Measurements from ENCODE around the gene KRT222.
A peak's percentile ranks its signal among the peaks of the same experiment; 100 is the strongest.

KRT222 gene

DNA sequence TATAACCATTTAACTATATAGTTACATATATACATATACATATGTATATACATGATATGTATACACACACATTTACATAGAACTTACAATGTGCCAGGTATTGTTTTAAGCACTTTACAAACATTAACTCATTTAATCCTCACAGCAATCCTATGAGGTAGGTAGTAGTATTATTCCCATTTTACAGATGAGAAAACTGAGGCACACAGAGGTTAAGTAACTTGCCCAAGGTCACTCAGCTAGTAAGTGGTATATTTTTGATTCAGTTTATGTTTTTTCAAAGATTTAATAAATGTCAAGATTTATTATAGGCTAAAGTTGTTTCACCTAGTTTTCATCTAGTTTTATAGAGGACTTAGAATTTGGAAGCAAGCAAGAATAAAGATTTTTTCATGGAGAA, 6.6 kb downstream of the KRT222 start:
- DNase-seq (ENCODE audit: low spot score) = no peak

DNA sequence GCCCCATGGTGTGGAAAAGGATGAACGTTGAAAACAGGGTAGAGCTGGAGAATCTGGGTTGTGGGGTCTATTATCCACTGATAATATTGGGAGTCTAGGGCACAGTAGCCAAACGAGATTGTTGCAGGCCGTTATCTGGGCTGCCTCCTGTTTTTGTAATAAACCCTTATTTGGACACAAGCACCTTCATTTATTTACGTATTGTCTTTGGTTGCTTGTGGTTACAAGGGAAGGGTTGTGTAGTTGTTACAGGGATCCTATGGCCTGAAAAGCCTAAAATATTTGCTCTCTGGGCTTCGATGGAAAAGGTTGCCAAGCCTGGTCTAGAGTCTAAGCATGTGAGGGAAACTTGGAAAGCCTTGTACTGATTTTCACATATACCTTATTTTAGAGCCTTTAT, 13.0 kb downstream of the KRT222 start:
- no peak for DNase-seq (ENCODE audit: low spot score)

DNA sequence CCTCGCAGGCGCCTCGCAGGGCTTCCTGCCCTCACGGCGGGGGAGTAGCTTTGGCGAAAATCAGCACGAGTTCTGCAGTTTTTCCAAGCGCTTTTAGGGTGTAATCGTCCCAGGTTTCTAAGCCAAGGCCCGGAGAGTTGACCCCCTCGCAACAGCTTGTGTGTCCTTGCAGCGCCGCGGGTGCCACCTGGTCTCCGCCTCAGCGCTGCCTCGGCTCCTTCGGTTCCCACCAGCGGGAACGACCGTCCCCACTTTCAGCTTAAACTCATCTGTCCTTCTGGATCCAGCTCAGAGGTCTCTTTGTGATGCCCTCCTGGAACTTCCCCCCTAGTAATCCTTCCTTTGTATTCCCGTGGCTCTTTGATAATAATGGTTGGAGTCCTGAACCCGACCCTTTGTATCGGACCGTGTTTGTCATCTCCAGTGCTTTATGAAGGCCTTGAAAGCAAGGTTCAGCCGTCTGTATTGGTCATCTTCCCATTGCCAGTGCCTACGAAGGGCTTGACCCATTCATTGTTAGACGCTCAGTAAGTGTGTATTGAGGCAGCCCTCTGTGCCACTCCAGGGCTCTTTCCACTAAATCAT, 16.5 kb downstream of the KRT222 start:
- DNase-seq (ENCODE audit: low spot score) = peak; percentile 65

DNA sequence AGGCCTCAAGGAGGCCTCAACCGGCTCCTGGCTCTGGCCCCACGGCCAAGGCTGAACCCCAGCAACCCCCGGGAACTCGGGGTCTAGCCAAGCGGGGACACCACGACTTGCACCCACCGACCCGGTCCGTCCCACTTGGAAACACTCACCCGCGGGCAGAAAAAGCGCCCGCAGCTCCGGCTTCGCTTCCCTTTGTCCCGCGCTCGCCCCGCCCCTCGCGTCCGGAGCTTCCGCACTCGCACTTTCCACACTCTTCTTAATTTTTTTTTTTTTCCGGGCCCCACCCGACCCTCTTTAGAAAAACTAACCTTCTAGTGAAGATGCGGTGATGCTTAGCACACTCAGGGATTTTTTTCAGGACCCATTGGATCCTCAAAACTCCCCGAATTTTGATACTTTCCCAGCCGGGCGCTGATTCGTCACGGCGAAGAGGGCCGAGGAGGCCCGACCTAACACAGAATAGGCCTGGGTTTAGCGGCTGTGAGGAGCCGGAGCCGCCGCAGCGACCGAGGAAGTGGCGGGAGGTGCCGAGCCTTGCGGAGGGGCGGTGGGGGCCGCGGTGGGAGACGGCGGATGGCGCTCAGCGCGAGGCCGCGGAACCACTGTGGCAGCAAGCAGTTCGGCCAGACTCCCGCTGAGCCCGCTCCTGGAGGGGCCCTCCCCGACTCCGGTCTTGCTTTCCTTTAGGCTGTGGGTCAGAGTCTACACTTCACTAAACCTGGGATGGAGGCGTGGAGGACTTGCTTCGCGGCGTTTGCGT, 17.2 kb downstream of the KRT222 start, which contains the start of gene SMARCE1:
Gene SMARCE1 (minus strand): TSS at position 195 of the 760 bp plus-strand sequence. CDS start 2,016 bp downstream, outside the sequence.
- peak; percentile 61 for DNase-seq (ENCODE audit: low spot score)

DNA sequence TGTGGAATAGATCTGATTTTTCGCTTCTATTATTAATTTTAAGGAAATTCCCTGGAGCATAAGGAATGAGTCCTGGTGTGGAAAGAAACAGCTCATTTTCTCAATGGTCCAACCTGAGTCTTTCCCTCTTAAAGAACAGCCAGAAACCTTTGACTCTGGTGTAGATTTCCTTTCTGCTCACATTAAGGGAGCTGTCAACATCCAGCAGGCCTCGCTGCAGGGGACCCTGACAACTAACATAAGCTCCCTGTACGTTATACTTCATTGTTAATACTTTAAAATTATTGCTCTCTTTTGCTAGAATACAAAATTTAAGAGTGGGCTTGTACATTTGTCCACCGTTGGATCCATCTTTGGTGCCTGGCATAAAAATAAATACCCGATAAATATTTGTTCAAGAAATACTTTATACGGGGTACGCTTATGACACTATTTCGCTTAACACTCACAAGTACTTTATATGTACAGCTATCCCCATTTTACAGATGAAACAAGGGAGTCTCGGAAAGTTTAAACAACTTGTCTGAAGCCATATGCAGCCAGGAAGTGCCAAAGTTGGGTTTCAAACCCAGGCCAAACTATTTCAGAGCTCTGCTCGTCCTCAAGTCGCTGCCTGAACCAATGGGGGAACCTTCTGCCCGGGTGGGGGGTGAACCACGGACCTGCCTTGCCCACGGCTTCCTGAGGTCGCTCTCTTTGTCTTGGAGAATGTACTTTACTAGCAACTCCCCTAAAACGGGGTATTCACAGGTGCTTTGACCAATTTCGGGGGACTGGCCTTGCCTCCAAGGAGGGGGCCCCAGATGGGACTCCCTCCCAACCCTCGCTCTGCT, 18.0 kb downstream of the KRT222 start:
- DNase-seq (ENCODE audit: low spot score) = peak; percentile 58

DNA sequence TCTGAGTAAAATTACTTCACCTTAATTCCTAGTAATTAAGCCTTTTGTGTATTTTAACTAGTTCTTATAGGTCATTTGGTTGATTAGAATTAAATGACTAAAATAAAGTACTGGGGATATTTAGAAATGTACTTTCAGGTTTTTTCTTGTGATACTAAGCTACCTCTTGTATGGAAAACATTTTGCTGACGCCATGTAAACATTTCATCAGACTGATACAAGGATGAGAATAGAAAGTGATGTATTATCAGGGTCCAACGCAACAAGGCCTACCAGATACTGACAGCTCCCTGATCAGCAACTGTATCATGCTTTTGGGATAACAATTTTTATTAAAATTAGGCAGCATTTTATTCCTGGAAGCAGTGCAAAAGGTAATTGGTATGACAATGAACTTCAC, 19.0 kb downstream of the KRT222 start:
- DNase-seq (ENCODE audit: low spot score) = no peak

DNA sequence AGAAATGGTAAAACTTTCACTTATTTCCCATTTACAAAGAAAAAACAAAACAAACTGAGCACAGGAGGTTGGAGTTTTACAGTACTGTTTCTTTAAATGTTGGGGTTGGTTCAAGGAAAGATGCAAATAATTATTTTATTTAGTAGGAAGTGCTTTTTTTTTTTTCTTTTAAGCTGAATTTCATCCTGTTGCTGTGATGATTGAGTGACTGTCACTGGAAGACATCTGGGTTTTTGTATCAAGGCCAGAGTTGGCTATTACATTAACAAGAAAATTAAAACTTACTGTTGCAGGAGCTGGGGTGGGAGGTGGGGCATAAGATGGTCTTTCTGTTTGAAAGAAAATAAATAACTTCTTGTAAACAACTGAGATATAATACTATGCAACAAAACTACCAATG, 19.7 kb downstream of the KRT222 start:
- DNase-seq (ENCODE audit: low spot score) = no peak

DNA sequence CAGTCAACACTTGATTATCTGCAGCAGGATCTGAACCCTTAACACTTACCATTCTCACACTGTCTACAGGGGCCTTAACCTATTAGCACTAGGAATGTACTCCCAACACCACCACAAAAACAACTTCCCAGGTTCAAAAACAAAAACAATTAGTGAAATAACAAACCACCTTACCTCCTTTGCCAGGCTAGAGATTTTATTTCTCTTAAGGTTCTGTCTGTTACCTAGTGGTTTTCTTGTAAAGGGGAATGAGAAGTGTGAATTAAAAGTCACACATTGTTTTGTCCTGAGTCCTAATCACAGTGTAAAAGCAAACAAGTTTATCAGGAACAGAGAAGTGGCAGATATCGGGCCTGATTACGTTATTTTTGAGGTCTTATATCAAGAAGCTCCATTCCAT, 27.0 kb downstream of the KRT222 start:
- DNase-seq (ENCODE audit: low spot score) = no peak

DNA sequence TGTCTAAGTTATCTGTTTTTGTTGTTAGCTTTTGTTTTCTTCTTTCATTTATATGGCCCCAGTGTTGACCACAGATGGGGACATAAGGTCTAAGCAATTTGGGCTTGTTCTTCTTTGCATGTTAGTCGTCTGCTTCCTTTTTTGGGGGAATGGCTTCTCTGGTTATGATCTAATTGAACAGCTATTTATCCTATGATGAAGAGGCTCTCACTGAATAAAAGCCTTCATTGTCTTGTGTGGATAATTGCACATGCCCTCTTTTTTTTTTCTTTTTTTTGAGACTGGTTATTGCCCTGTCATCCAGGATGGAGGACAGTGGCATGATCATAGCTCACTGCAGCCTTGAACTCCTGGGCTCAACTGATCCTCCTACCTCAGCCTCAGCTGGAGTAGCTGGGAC, 31.1 kb downstream of the KRT222 start:
- DNase-seq (ENCODE audit: low spot score) = no peak

DNA sequence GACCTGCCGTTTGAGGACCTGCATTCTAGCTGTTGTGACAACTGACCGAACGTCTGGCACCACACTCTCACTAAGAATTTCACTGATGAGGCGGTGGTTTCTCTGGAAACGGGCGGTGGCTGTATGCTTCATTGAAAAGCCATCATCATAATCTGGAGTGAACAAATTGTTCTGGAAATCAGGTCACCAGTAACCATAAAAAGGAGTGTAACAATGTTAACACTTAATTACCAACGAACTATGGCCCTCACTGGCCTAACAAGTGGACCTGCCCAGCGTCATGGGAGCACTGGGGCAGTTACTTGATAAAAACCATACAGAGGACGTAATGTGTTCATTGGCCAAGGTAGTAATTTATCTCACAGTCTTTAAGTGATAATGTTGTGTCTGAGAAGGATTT, 32.8 kb downstream of the KRT222 start:
- DNase-seq (ENCODE audit: low spot score) = no peak

DNA sequence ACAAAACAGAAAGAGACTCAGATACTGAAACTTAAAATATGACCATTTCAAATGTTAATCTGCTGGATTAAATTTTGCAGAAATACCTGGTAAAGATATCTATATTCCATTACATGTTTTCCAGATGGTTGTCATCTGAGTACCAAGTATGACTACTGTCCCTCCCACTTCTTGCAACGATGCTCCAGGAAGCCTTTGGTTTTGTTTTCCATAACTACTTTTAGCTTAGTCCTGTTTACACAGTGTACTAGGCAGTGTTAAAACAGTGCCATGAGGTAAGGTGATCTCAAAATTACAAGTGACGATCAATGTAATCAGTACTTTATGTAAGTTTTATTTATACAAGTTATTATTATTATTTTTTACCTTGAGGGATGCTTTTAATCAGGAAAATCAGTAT, 35.1 kb downstream of the KRT222 start:
- no peak for DNase-seq (ENCODE audit: low spot score)

DNA sequence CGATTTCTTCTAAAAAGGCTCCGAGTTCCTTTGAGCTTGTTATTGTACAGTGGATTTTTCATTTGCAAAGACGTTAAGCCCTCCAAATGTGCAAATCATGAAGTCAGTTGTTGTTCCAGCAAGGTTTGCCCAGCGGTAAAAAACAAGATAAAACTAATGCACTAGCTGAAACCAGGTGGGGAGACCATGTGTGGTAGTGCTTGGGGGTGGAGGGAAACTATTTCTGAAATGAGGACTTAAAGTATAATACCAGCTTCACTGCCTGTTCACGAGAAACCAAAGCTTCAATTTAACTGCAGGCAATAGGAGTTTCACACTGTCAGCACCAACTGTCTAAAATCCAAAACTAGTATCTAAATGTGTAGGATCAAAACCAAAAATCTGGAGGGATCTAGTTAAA, 39.7 kb downstream of the KRT222 start:
- no peak for DNase-seq (ENCODE audit: low spot score)

DNA sequence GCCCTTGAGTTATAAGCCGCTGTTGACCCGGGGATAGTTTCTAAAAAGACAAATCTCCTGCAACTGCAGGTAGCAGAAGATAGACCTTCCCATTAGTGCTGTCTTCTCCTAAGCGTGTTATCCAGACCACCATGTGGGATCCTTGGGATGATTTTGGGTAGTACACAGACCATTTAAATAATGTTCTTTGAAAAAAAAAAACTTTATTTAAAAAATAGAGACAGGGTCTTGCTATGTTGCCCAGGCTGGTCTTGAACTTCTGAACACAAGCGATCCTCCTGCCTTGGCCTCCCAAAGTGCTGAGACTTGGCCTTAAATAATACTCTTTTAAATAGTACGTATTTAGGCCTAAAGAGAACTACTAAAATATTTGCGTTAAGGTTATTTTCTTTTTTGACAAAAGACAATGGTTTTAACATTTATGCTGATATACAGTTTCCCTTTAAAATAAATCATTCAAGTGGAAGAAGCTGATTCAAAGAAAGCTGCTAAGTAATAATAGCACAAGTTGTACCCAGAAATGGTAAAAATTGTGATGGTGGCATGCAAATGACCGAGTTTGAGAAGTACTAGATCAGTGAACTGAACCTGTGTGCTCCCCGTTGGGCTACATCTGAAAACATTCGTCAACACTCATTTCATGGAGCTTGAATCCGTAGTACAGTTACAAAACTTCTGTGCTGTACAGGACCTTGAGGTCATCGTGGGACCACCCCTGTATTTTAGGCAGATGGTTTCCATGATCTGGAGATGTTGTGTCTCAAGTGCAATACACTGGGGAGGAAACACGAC, 41.4 kb downstream of the KRT222 start:
- no peak for DNase-seq (ENCODE audit: low spot score)

DNA sequence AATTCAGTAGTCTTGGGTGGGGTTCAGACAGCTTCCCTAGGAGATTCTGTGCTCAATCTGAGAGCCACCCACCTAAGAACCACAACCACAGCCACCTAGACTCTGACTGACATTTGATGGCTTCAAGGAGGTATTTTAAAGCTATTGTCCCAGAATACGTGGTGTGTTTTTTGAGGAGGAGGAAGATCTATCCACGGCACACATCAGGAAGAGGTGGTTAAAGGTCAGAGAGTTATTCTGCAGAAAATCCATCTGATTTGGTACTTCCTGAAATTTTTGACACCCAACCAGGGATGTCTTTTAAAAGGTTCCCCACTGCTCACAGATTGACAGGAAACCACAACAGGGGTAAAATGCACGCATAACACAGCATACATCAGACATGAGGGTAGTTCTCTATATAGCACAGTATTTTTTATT, 42.5 kb downstream of the KRT222 start:
- no peak for DNase-seq (ENCODE audit: low spot score)

DNA sequence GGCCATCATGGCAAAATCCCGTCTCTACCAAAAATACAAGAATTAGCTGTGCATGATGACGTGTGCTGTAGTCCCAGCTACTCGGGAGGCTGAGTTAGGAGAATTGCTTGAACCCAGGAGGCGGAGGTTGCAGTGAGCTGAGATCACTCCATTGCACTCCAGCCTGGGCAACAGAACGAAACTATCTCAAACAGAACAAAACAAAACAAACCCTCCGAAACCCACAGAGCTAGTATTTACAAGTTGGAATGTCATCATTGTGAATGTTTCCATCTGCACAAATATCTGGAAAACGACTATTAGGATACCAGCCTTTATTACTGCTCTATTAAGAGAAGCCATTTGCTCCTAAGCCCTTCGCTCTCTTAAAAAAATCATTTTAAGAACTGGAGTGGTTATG, 43.4 kb downstream of the KRT222 start:
- no peak for DNase-seq (ENCODE audit: low spot score)

DNA sequence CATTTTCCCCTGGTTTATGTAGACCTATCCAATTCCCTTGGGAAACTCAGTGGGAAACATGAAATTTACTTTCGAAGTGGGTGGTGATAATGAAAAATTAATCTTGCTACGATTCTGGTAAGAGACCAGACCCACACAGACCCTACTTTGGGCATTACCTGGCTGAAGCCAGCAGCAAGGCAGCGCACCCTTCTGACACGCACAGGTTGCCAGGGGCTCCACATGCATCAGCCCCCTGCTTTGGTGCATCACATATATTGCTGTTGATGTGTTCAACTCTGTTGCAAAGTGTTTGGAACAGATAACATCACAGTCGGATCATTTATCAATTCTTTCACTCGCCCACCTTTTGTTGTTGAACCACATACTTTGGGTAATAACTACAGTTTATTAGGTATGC, 44.0 kb downstream of the KRT222 start:
- DNase-seq (ENCODE audit: low spot score) = no peak

DNA sequence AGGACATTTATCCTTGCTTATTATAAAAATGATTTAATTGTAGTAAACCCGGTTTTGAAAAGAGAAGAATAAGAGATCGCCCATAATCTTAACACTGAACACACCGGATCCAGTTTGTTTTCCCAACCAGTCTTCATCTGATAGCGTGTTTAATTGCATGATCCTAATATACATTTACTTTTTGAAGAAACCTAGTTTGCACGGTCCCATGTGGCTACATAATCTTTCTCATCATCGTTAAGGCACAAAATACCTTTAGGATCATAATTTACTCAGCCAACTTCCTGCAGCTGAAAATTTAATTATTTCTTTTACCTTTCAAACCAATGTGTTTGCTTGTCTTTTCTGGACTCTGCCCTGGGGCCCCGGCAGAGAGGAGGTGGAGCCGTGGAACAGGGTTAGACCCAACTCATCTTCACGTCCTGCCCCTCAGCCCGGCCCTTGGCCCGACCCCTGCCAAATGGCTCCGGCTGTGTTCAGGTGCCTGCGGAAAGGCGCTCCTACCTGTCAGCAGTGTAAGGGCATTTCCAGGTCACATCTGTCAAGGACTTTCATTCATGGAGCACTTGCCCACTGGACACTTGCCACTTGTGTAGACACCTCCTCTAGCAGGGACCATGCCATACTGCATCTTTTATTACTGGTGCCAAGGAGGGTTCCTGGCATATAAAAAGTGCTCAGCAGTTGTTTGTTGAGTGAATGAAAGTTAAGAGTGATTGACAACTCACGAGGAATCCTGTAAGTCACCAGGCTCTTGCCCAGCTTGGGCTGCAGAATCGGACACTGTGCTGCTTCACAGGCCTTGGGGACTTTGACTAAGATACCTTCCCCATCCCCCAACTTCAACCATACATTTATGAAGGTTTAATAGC, 46.0 kb downstream of the KRT222 start:
- DNase-seq (ENCODE audit: low spot score) = no peak

DNA sequence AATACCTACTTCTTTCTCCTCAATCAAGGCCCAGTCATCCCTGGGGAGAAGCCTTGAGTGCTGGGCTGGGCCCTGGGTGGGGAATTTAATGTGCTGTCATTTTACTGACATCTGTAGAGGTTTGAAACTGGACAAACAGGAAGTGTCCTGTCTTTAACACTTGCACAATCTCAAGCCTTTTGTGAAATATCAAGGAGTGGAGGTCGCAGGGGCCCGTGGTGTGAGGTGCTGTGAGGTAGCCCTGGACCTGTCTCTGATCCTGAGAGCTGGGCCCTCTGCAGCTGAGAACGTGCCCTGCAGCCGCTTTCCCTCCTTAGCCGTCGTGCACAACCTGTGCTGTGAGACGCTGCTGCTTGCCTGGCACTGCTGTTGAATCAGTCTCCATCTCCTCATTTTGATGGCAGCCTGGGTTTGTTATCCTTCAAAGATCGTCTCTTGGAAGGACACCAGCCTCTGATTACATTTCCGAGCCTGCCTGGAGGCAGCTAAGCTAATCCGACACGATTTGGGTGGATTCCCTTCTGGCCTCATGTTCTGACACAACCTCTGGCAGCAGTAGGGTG, 47.2 kb downstream of the KRT222 start:
- DNase-seq (ENCODE audit: low spot score) = no peak

DNA sequence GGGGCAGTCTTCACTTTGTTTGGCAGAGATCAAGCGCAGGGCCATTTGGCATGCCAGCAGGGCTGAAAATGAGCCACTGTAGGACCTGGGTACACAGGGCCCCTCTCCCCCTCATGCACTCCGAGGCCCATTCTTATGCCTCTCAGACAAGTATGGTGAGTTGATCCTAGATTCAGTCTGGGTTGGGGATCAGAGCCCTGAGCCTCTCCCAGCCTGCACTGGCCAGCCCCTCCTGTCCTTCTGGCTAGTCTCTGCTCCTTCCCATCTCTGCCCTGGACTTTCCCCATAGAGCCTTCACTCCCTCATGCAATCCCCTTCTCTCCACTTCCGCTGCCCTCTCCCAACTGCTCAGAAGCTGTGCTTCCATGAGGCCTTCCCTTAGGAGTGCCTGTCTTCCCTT, 48.4 kb downstream of the KRT222 start:
- no peak for DNase-seq (ENCODE audit: low spot score)

DNA sequence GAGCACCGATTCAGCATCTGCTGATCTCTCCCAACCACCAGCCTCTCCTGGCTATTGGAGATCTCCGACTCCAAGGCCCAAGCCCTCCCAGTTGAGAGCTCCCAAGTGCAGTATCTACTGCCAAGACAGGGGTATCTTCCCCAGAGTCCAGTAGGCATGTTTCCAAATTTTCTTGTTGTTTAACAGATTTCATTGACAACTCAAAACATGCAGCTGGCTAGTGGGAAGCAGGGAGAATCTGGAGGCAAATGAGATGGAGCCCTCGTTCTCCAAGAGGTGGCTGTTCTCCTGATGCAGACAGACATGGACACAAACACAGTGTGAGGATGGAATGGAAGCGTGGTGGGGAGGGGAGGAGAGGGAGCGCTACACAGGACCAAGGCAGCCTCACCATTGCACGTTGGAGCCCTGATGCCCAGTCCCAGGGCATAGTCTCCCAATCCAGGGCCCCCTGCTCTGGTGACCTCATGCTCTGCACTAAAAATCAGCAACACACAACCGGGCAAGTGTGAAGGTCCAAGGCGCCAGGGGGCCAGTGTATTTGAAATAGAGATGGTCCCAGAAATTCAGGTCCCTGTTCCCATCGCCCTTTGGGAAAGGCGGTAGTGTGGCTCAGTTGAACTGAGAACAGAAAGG, 49.0 kb downstream of the KRT222 start:
- DNase-seq (ENCODE audit: low spot score) = no peak

All from RKO (cell line).